NCI-H524 (cell line): ENCODE data around the gene SLC2A6.
A peak's percentile ranks its signal among the peaks of the same experiment; 100 is the strongest.

Source experiments
- DNase-seq, 2 experiments: peaks; one replicate each; lab custom pipeline; 2025; lab: John Stamatoyannopoulos, UW

Gene SLC2A6, protein sequence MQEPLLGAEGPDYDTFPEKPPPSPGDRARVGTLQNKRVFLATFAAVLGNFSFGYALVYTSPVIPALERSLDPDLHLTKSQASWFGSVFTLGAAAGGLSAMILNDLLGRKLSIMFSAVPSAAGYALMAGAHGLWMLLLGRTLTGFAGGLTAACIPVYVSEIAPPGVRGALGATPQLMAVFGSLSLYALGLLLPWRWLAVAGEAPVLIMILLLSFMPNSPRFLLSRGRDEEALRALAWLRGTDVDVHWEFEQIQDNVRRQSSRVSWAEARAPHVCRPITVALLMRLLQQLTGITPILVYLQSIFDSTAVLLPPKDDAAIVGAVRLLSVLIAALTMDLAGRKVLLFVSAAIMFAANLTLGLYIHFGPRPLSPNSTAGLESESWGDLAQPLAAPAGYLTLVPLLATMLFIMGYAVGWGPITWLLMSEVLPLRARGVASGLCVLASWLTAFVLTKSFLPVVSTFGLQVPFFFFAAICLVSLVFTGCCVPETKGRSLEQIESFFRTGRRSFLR

DNA sequence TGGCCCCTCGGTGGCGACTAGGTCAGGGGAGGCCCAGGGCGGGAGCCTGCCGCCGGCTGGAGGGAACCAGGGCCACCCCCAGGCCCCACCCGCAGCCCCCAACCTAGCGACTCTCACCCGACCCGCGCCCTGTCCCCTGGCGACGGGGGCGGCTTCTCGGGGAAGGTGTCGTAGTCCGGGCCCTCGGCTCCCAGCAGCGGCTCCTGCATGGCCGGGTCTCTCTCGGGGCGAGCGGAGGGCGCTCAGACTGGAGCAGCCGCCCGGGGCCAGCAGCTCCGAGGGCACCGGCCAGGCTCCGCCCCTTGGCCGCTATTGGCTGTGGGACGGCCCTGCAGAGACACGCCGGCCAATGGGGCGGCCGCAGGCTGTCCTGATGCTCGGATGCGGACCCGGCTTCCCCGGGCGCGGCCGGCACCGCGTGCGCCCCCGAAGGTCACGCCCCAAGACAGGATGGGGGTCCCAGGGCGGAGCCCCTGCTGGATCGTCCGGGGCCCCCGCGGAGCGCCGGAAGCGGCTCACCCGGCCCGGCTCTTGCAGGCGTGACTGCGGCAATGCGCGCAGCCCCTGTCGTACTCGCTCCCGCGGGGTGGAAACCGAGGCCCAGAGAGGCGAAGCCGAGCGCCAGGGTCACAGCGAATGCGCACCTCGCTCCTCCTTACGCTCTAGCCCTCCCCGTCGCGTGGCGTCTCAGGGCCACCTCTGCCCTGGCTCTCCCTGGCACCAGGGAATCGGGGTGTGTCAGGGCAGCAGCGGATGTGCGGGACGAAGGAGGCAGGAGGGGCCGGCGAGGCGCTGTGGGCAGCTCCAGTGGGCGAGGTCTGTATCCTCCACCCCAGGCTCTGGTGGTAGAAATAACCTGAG is at the start of gene SLC2A6:
SLC2A6 (minus strand) TSS at position 249 of the 861 bp plus-strand sequence; CDS start at position 209, 40 bp downstream.
- peak; percentile 70 to 93 for DNase-seq

DNA sequence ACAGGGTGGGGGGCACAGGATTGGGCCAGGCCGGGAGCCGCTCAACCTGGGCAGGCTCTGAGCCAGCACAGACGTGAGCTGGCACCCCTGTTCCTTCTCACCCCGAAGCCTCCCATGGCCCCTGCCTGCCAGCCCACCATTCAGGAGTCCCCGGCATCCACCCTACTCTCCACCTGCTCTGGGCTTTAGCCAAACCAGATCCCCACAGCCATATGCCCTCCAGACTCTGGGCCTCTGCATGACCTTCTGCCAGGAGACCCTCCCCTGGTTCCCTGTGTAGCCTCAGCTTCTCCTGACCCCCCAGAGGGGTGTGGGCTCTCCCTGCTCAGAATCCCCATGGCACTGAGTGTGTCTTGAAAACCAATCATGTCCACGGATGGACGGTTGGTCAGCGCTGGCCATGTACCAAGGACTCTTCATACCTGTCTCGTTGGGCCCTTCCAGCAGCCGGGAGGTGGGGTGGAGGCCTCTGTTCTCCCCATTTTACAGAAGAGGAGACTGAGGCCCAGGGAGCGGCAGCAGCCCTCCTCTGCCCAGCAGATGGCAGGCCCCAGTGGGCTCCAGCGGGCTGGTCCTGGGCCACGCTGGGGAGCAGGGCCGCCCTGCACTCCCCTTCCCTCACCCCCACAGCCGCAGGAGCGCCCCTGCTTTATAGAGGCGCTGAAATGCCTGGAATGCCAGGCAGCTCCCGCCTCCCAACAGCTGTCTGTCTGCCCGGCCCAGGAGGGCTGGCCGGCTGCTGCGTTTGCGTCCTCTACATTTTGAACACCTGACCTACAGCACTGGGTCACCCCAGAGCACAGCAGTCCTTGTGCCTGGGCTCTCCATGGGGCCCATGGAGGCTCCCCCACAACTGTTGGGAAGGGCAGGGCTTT is 49.3 kb upstream of the SLC2A6 start:
- DNase-seq: peak in 1 of 2 experiments; percentile 29

DNA sequence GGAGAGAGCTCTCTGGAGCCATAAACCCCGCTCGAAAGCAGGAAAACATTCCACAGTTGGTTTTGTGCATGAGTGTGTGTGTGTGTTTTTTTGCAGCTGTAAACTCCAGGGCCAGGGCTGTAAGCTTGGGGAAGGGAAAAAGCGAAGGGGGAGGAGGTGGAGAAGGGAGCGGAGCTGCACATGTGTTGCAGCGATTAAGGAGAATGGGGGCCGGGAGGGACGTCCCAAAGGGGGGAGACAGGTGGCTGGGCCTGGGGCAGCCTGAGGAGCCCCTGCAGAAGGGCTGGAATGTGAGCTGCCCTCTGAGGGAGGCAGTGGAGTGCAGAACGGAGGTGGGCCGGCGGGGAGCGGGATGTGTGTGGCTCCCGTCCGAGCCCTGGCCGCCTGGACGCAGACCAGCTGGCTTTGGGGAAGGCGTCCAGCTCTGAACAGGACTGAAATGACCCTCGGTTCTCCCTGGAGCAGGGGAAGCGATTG is 48.6 kb upstream of the SLC2A6 start:
- peak in 1 of 2 experiments; percentile 58 for DNase-seq

DNA sequence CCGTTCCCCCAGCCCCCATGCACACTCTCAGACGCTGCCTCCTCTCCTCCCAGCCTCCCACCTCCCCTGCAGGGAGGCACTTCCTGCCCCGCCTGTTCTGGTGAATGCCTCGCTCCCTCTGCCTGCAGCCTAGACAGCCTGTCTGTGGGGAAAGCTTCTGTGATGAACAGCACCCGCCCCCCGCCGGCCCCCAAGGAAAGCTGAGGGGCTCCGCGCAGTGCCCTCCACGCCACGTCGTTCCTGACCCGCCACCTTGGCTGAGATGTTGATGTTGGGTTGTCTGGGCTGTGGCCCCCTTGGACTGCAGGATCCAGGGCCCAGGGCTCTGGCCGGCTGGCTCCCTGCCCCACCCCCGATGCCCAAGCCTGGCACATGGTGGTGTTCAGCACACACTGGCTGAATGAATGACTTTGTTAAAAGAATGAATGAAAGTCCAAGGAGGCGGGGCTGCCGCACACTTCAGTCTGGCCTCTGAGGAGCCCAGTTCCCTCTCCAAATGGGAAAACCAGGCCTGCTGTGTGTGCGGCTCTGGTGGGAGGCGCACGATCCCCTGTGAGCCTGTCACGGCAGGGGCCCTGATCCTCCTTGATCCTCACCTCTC is 47.9 kb upstream of the SLC2A6 start:
- no peak for DNase-seq

DNA sequence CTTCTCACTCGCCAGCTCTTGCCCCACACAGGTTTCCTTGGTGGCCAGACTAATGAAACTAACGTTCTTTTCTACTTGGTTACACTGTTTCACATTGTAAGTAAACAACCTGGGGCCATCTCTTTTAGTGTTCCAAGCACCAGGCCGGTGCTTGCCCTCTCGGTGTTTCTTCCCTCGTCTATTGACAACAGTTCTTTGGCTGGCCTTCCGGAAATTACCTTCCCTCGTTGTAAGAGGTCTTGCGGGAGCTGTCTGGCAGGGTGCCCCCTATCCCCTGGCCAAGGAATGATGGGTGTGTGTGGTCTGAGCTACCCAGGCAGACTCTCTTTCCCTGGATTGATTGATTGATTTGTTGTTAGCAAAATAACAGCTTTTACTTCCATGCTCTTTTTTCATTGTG is 46.8 kb upstream of the SLC2A6 start:
- DNase-seq: no peak

DNA sequence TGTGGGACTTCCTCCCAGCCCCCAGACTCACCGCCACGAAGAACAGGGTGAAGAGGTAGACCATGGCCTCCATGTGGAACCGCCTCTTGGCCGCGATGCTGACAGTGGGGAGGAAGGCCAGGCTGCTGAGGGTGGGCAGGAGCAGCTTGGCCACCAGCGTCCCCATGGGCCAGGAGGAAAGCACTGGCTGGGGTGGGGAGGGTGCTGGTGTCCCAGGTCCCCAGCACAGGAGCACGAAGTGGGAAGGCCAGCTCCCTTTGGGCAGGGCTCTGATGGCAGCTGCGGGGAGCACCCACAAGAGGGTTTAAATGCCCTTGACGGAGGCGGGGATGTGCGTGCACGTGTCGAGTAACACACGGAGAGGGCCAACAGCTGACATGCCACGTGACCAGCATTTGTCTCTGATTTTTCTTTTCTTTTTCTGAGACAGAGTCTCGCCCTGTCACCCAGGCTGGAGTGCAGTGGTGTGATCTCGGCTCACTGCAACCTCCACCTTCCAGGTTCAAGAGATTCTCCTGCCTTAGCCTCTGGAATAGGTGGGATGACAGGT is 45.9 kb upstream of the SLC2A6 start, which contains the start of gene MYMK:
MYMK (minus strand) TSS at position 281 of the 550 bp plus-strand sequence; CDS start at position 166, 115 bp downstream.
- no peak for DNase-seq

DNA sequence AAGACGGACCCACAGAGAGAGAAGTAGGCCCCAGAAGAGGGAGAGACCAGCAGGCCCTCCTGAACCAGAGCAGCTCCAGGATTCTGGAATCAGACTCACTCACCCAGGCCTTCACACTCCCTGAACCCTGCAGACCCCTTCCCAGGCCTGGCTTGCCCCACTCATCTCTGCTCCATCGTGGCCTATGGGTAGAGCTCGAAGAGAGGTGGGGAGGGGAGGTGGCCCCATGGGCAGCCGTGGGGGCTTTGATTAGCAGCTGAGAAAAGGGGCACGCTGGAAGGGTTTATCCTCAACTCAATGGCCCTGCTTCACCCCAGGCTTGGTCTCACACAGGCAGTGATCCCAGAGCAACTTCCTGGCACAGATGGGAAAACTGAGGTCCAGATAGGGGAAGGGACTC is 45.2 kb upstream of the SLC2A6 start:
- DNase-seq: no peak

DNA sequence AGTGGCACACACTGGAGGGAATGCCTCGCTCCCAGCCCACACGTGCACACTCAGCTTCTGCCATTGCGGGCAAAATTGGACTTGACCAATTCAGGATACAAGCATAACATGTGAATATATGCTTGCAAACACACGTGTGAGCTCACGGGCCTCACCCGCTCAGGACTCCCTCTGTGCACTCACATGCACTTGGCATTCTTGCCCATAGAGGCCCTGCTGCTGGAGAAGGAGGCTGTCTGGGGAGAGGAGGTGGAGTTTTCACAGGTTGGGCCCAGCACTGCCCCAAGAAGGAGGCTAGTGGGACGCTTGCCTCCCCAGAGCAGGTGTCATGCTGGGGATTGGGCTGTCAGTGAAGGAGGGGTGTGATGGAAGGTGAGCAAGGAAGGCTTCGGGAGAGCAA is 44.2 kb upstream of the SLC2A6 start:
- no peak for DNase-seq

DNA sequence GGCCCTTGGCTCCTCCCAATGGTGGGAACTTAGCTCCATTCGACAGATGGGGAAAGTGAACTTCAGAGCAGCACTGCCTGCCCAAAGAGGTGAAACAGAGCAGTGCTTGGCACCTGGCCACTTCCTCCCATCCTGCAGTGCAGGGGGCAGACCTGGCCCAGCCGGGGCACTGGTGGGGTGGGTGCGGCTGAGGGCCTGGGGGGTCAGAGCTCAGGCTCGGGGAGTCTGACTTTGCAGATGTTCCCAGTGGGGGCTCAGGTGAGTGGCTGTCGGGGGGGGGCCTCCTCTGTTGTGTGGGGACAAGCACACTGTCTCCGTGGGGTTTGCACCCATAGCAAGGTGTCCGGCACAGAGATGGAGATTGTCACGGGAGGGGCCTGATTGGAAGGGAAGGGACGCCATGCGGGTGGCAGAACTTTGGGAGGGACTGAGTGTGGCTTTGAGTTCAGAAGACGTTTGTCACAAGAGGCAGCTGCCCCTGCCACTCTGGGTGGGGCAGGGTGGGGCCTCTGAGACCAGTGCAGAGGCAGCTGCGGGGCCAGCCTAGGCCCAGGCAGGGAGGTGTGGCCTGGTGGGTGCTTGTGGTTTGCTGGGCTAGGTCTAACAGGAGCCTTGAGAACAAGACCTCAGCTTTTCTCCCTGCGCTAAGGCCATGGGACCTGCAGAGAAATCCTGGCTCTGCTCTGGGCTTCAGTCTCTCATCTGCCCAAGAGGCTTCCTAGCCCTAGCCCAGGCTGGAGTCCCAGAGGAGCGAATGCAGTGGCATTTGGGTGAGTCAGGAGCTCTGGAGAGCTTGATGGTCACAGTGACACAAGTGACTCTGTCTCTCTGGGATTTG is 43.4 kb upstream of the SLC2A6 start:
- DNase-seq: peak; percentile 56 to 89

DNA sequence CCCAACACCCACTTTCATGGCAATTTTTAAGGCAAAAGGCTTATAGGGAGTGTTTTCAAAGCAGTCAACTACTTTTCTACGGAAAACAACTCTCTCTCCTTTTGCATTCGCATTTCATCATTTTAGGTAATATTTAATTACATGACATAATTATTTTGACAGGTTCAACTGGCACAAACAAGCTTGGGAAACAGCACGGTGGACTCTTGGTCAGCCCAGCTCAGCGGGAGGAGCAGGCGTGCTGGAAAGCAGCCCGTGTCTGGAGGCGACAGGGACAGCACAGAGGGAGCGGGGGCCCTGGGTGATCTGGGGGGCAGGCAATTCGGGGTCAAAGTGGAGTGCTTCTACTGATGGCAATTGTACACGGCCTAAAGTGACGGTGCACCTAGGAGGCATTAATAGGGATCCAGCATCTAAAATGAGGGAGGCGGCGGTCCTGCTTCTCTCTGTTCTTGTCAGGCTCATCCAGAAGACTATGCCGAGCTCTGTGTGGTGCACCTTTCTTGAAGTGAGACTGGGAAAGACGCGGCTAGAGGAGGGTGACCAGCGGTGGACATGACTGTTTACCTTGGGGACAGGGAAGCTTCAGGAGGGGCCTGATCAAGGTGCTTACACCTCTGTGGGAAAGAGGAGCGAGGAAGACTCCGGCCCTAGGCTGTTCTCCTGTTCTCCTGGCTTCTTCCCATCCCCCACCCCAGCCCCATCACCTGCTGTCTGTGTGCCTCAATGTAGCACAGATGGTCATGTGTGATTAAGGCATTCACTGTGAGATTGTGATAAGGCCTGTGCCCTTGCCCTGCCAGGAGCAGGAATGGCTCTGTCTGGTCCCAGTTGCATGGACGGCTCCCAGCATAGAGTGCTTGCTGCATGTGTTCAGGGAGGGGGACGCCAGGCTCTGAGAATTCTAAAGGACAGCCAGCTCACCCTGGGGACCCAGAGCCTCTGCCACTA is 42.5 kb upstream of the SLC2A6 start:
- peak; percentile 44 to 89 for DNase-seq

DNA sequence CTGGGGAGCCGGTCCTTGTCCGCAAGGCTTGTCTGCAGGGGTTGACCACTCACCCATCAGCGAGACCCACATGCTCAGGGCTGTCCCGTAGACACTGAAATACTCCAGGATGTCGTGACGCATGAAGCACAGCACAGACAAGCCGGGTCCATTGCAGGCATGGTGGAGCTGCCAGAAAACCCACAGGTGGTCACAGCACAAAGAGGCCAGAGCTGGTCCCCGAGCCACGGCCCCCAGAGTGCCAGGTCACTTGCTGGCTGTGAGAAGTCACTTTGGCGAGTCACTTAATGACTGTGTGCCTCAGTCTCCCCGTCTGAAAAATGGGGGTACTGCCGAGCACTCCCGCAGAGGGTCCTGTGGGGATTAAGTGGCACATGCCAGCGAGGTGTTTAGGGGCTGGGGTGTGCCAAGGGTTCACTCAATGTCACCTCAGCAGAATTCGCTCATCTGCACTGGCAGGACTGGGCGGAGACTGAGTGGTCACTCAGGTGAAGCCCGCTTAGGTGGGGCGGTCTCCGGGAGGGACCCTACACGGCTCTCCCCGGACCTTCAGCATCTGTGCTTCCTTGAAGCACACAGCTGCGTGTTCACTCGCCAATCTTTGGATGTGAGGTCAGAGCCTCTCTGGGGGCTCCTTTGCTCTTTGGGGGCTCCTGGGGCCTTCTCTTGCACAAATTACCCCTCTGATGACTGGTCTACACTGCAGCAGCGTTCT is 41.4 kb upstream of the SLC2A6 start:
- DNase-seq: no peak

DNA sequence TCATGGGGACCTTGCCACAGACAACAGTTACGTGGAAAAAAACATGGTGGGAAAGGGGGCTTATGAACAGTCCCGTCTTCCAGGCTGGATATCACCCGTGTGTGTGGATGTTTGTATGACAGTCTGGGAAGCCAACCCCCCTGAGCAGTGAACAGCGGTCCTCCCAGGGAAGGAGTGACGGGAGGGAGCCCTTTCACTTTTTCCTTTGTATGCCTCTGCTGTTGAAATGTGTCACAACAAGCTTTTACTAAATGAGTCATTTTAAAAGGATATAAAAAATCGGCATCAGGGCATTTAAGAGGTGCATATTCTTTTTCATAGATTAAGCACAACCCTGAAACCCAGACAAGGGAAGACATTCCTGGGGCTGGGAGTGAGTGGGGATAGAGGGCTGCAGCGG is 40.8 kb upstream of the SLC2A6 start:
- DNase-seq: no peak

DNA sequence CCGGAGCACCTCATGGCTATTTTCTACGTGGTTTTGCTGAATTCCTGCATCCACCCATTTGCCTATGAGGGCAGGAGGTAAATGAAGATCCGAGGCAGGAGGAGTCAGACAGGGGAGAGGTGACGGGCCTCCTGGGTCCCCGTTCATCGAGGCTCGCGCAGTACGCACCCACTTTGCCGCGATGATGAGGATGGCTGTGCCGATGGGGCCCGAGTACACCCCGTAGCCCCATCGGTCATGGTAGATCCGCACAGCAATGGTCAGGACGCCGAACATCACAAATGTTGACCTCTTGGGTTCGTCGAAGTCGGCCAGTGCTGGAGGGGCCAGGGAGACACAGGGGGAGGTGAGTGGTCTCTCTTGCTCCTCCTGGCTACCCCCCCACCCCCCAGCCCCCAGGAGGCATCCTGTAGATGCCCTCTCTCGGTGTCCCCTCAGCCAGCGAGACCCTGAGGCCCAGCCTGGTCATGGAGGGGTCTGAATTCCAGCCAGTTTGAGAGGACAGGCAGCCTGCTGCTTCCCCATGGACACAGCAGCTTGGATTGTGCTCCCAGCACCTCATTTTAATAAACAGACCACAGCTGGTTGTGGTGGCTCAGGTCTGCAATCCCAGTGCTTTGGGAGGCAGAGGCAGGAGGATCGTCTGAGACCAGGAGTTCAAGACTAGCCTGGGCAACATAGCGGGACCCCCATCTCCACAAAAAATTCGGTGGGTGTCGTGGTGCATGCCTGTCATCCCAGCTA is 40.0 kb upstream of the SLC2A6 start:
- no peak for DNase-seq

DNA sequence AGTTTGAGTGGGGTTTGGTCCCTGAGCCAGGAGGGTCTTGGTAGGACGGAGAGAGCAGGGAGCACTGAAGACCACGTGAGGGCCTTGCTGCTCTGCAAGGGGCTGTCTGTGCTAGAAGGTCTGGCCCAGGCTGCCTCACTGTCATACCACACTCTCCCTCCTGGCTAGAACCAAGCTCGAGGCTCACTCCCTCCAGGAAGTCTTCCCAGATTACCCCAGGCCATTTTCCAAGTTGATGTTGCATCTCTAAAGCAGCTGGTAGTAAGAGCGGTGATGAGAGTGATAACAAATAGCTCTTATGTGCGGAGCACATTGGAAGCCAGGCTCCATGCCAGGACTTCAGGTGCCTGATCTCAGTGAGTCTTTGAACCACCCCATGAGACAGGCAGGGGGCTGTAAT is 39.3 kb upstream of the SLC2A6 start:
- DNase-seq: no peak

DNA sequence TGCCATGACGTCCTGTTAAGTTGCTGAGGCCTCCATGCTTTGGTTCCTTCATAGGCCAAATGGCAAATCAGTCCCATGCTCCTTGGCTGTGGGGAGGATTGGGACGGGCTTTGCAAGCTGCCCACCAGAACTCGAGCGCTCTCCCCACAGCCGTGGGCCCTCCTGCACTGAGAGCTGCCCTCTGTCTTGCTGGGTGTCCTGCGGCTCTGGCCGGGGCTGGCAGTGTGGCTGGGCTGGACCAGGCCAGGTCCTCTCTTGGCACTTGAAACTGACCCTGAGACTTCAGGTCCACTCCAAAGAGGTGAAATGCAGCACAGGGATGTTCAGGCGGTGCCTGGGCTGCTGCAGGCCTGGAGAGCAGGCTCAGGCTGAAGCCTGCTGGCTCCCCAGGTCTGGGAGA is 38.8 kb upstream of the SLC2A6 start:
- DNase-seq: no peak

DNA sequence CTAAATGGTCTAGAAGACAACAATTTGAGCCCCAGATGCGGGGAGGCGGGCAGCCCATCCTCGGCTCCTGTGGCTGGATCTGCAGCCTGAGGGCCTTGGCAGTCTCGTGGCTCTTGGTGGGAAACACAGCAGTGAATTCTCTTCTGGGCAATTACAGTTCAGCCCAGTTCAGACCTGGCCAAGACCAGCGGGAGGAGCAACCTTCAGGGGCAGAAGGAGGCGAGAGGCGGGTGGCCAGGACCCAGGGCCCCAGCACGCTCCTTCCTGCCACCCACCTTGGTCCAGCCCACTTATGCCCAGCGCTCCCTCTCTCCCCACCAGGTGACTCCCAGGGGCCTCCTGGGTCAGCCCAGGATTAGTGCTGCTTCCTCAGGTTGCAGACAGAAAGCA is 38.1 kb upstream of the SLC2A6 start:
- no peak for DNase-seq

DNA sequence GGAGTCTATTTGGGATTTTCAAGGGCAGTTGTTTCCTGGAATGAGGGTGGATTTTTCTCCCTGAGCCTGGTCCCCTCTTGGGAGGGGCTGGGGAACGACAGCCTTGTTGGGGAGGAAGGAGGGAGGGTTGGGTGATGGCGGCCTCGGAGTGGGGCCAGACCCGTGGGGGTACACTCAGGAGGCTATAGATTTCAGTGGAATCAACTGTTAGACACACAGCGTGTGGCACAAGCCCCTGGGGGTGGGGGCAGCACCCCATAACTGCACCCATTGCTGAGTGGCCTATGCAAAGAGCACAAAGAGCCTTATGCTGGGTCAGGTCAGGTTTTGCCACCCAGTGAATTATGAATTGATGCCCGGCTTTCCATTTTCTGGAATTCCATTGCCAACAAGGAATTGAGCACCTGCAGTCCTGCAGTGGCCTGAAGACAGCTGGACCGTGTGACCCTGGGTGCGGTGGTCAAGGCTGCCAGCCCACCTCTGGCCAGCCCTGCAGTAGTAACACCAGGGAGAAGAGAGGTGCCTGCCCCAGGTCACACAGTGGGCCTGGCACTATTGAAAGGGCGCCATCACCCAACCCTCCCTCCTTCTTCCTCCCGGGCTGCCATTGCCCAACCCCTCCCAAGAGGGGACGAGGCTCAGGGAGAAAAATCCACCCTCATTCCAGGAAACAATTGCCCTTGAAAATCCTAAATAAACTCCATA is 37.5 kb upstream of the SLC2A6 start:
- no peak for DNase-seq
